ENCODE data around the gene DHRS7B. TPM values are rescaled to one million over a fixed set of nuclear protein-coding genes. Genes with fewer than 3 reads are reported as not detected.

The DHRS7B gene
- total RNA-seq, 1 donor from 2014 or later: 21.6 TPM

DNA sequence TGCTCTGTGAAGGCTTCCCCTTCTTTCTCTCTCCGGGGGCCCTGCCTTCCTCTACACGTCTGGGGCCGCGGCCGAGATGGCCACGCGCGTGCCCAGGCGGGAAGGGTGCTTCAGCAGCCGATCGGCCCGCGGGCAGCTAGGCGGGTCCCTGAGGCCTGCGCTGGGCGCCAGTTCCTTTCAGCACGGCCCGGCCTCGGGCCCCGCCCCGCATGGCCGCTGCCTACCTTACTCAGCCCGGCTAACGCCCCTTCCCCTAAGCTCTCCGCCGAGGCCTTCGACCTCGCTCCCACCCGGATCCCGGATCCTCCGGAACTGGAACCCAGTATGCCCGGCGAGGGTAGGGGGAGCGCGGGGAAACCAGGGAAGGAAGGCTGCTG is 86.9 kb downstream of the DHRS7B start:
- no peaks in the 10 kb centered on the region for H3K27me3 ChIP-seq
- TF ChIP-seq EZH2 (IDR thresholded peaks at IDR 0.05): no peak
- TF ChIP-seq, protein P1, sequence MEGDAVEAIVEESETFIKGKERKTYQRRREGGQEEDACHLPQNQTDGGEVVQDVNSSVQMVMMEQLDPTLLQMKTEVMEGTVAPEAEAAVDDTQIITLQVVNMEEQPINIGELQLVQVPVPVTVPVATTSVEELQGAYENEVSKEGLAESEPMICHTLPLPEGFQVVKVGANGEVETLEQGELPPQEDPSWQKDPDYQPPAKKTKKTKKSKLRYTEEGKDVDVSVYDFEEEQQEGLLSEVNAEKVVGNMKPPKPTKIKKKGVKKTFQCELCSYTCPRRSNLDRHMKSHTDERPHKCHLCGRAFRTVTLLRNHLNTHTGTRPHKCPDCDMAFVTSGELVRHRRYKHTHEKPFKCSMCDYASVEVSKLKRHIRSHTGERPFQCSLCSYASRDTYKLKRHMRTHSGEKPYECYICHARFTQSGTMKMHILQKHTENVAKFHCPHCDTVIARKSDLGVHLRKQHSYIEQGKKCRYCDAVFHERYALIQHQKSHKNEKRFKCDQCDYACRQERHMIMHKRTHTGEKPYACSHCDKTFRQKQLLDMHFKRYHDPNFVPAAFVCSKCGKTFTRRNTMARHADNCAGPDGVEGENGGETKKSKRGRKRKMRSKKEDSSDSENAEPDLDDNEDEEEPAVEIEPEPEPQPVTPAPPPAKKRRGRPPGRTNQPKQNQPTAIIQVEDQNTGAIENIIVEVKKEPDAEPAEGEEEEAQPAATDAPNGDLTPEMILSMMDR (IDR thresholded peaks at IDR 0.05): no peak
- peak overlapping the region; percentile 64 for H3K27ac ChIP-seq
- peak overlapping the region; percentile 91 for H3K4me3 ChIP-seq
- peak; percentile 75 for DNase-seq (ENCODE audit: low spot score)
- Mint-ChIP-seq H3K36me3 (no peaks in the 10 kb centered on the region), H3K9me3 (no peaks in the 10 kb centered on the region), H3K27ac (no peak overlapping the region), H3K4me1 (peaks cover 41% of the 10 kb centered on the region), H3K27me3 (ENCODE audit: insufficient read depth, low read depth) (no peaks in the 10 kb centered on the region), H3K4me3 (peak overlapping the region; percentile 97)
- H2AFZ ChIP-seq (replicated peaks): peak overlapping the region; percentile 69
- peaks cover 24% of the 10 kb centered on the region for H3K4me1 ChIP-seq
- H3K4me2 ChIP-seq: peak overlapping the region; percentile 94
- H4K20me1 ChIP-seq (ENCODE audit: low read depth): peaks cover 50% of the 10 kb centered on the region
- H3K9ac ChIP-seq: peak overlapping the region; percentile 98
- H3K79me2 ChIP-seq (ENCODE audit: low read depth): peaks cover 53% of the 10 kb centered on the region
- H3K36me3 ChIP-seq: no peaks in the 10 kb centered on the region
- no peaks in the 10 kb centered on the region for H3K9me3 ChIP-seq (ENCODE audit: low read depth)
- H3F3A ChIP-seq (ENCODE audit: low read depth): peaks cover 14% of the 10 kb centered on the region

DNA sequence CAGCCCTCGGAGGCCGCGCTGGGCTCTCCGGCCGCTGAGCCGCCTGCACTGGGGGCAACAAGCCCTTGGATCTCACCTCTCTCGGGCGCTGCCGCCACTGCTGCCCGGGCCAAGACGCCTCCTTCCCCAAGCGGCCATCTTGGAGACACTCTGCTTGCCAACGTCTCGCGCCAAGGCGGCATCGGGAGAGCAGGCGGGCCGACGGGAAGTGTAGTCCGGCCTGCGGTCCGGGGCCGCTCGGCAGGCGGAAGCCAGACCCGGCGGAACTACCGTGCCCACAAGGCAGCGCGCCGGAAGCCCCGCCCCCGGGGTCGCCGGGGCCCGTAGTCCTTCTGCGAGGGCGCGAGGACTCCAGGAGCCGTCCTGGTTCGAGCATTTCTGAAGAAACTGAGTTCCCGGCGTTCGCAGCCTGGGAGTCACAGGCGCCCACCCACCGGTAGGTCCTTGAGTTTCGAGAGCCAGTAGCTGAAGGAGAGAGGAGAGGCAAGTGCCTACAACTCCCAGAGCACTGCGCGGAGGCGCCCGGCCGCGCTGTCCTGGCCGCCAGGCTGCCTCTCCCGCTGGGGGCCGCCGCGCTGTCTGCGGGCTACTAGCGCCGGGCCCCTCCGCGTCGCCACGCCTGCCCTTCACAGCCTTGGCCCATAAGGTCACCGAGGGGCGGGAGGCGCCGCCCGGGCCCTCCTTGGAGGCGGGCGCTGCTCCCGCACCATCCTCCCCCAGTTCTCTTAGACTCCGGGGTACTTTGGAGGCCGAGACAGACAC is 87.4 kb downstream of the DHRS7B start, which contains the start of gene TMEM11:
TMEM11 (minus strand) TSS at position 147 of the 762 bp plus-strand sequence; CDS start at position 138, 9 bp downstream.
- H3K4me3 ChIP-seq: peak within 1 kb of the TSS; percentile 91
- no peaks in the 10 kb centered on the region for H3K27me3 ChIP-seq
- TF ChIP-seq, protein P1 (IDR thresholded peaks at IDR 0.05): no peak
- no peak for TF ChIP-seq EZH2phosphoT487 (IDR thresholded peaks at IDR 0.05)
- TF ChIP-seq EZH2 (IDR thresholded peaks at IDR 0.05): no peak
- peak; percentile 99 for DNase-seq (ENCODE audit: low spot score)
- no peaks in the 10 kb centered on the region for H3K9me3 ChIP-seq (ENCODE audit: low read depth)
- H3K9me3 Mint-ChIP-seq: no peaks in the 10 kb centered on the region
- no peaks in the 10 kb centered on the region for H3K27me3 Mint-ChIP-seq (ENCODE audit: insufficient read depth, low read depth)
- H3F3A ChIP-seq (ENCODE audit: low read depth): peaks cover 14% of the 10 kb centered on the region
- H3K4me2 ChIP-seq: peak within 1 kb of the TSS; percentile 96
- no peaks in the 10 kb centered on the region for H3K36me3 Mint-ChIP-seq
- peaks cover 24% of the 10 kb centered on the region for H3K4me1 ChIP-seq
- H3K4me1 Mint-ChIP-seq: peaks cover 41% of the 10 kb centered on the region
- peak within 1 kb of the TSS; percentile 97 for H3K4me3 Mint-ChIP-seq
- peak within 1 kb of the TSS; percentile 98 for H3K27ac Mint-ChIP-seq
- peaks cover 44% of the 10 kb centered on the region for H4K20me1 ChIP-seq (ENCODE audit: low read depth)
- no peaks in the 10 kb centered on the region for H3K36me3 ChIP-seq
- H3K9ac ChIP-seq: peak within 1 kb of the TSS; percentile 98
- peak within 1 kb of the TSS; percentile 69 for H2AFZ ChIP-seq (replicated peaks)
- H3K79me2 ChIP-seq (ENCODE audit: low read depth): peaks cover 47% of the 10 kb centered on the region
- H3K27ac ChIP-seq: peak within 1 kb of the TSS; percentile 98

DNA sequence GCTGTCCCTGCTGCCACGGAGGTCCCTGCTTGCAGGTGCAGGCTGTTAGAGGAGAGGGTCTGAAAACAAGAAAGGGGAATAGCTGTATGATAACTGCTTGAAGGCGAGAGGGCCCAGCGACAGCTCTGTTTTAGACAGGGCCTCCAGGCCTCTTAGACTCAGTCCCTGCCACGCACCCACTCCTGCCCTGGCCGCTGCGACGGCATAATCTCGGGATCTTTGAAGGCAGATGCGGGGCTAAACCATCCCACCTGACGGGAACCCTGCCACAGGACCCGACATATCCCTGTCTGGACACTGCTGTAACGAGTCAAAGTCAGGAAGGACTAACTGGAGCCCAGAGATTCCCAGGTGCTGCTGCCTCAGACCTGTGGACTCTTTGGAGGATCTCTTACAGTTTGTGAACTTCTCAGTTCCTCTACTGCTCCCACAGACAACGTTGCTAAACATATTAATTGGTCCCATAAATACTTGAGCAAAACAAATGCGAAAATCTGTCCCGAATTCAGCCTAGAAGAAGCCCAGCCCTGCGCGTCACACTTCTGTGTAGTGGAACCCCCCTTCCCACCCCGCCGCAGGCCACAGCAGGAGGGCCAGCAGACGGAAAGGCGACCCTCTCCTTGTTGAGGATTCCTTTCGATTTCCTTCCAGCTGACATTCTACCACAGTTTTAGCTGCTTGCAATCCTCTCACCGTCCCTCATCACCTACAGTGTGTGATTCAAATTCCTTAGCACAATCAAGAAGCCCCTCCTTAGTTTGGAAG is 88.2 kb downstream of the DHRS7B start:
- no peaks in the 10 kb centered on the region for H3K9me3 Mint-ChIP-seq
- H3K27me3 Mint-ChIP-seq (ENCODE audit: insufficient read depth, low read depth): no peaks in the 10 kb centered on the region
- DNase-seq (ENCODE audit: low spot score): peak; percentile 72
- H3K4me1 ChIP-seq: peaks cover 24% of the 10 kb centered on the region
- H2AFZ ChIP-seq (replicated peaks): peak overlapping the region; percentile 60
- no peaks in the 10 kb centered on the region for H3K9me3 ChIP-seq (ENCODE audit: low read depth)
- H3K4me1 Mint-ChIP-seq: peaks cover 41% of the 10 kb centered on the region
- H3K79me2 ChIP-seq (ENCODE audit: low read depth): peaks cover 39% of the 10 kb centered on the region
- H3K4me3 Mint-ChIP-seq: peak overlapping the region; percentile 97
- TF ChIP-seq EZH2phosphoT487 (IDR thresholded peaks at IDR 0.05) (no peak), EZH2 (IDR thresholded peaks at IDR 0.05) (no peak)
- TF ChIP-seq, protein P1 (IDR thresholded peaks at IDR 0.05): no peak
- H4K20me1 ChIP-seq (ENCODE audit: low read depth): peaks cover 36% of the 10 kb centered on the region
- no peak overlapping the region for H3K27ac ChIP-seq
- peak overlapping the region; percentile 91 for H3K4me3 ChIP-seq
- no peaks in the 10 kb centered on the region for H3K36me3 Mint-ChIP-seq
- H3K36me3 ChIP-seq: no peaks in the 10 kb centered on the region
- peak overlapping the region; percentile 98 for H3K9ac ChIP-seq
- peak overlapping the region; percentile 96 for H3K4me2 ChIP-seq
- peak overlapping the region; percentile 67 for H3K27ac Mint-ChIP-seq
- H3K27me3 ChIP-seq: no peaks in the 10 kb centered on the region
- peaks cover 14% of the 10 kb centered on the region for H3F3A ChIP-seq (ENCODE audit: low read depth)

Data from neural progenitor cell (in vitro differentiated cells).